HEK293 (cell line): Measurements from ENCODE around the gene MAVS.

Experiments used
- KLF9 ChIP-seq: fragments of 450-650 bp; formaldehyde crosslinking; IDR thresholded peaks from 2 replicates; pipeline ENCODE4 v1.5.1; 2016; ENCODE audit warnings: missing biosample characterization, missing genetic modification characterization, low read depth
- MEIS1 ChIP-seq: sonication (generic); formaldehyde crosslinking; IDR thresholded peaks from 2 replicates; pipeline ENCODE4 v1.8.1; 2022; ENCODE audit warnings: missing genetic modification reagents, mild to moderate bottlenecking, borderline replicate concordance
- PBX3 ChIP-seq: sonication (generic); formaldehyde crosslinking; IDR thresholded peaks from 2 replicates; pipeline ENCODE4 v1.8.1; 2022; ENCODE audit warnings: mild to moderate bottlenecking, moderate library complexity, missing genetic modification reagents
- ZBTB44 ChIP-seq: fragments of 450-650 bp; IDR thresholded peaks from 2 replicates; pipeline ENCODE4 v1.5.1; 2018; ENCODE audit warnings: missing biosample characterization, mild to moderate bottlenecking, missing genetic modification characterization
- ZBTB7A ChIP-seq: fragments of 450-650 bp; formaldehyde crosslinking; IDR thresholded peaks from 2 replicates; pipeline ENCODE4 v1.5.1; 2016; ENCODE audit warnings: low read depth, missing biosample characterization, missing genetic modification characterization
- ZNF112 ChIP-seq: fragments of 450-650 bp; formaldehyde crosslinking; IDR thresholded peaks from 2 replicates; pipeline ENCODE4 v1.5.0; 2017; ENCODE audit warnings: missing biosample characterization, missing genetic modification characterization
- ZNF121 ChIP-seq: fragments of 450-650 bp; formaldehyde crosslinking; IDR thresholded peaks from 2 replicates; pipeline ENCODE4 v1.5.1; 2016; ENCODE audit warnings: missing biosample characterization, missing genetic modification characterization
- ZNF132 ChIP-seq: fragments of 450-650 bp; formaldehyde crosslinking; IDR thresholded peaks from 2 replicates; pipeline ENCODE4 v1.5.1; 2017; ENCODE audit warnings: missing biosample characterization, missing genetic modification characterization, borderline replicate concordance
- ZNF138 ChIP-seq: fragments of 450-650 bp; formaldehyde crosslinking; IDR thresholded peaks from 2 replicates; pipeline ENCODE4 v1.5.1; 2016; ENCODE audit warnings: missing biosample characterization, missing genetic modification characterization, borderline replicate concordance
- ZNF148 ChIP-seq: fragments of 450-650 bp; formaldehyde crosslinking; IDR thresholded peaks from 2 replicates; pipeline ENCODE4 v1.5.0; 2017; ENCODE audit warnings: missing biosample characterization, missing genetic modification characterization, borderline replicate concordance
- ZNF19 ChIP-seq: fragments of 450-650 bp; formaldehyde crosslinking; IDR thresholded peaks from 2 replicates; pipeline ENCODE4; 2016; ENCODE audit warnings: missing biosample characterization, missing genetic modification characterization, low read depth
- ZNF2 ChIP-seq: fragments of 450-650 bp; formaldehyde crosslinking; IDR thresholded peaks from 2 replicates; pipeline ENCODE4 v1.5.1; 2016; ENCODE audit warnings: missing biosample characterization, missing genetic modification characterization
- ZNF23 ChIP-seq: fragments of 450-650 bp; formaldehyde crosslinking; IDR thresholded peaks from 2 replicates; pipeline ENCODE4 v1.5.1; 2016; ENCODE audit warnings: missing biosample characterization, missing genetic modification characterization, borderline replicate concordance
- ZNF362 ChIP-seq: fragments of 450-650 bp; formaldehyde crosslinking; IDR thresholded peaks from 2 replicates; pipeline ENCODE4 v1.5.1; 2016; ENCODE audit warnings: missing biosample characterization, missing genetic modification characterization
- ZNF514 ChIP-seq: fragments of 450-650 bp; formaldehyde crosslinking; IDR thresholded peaks from 2 replicates; pipeline ENCODE4 v1.5.1; 2016; ENCODE audit warnings: missing biosample characterization, missing genetic modification characterization
- ZNF518A ChIP-seq: fragments of 450-650 bp; formaldehyde crosslinking; conservative IDR thresholded peaks from 2 replicates; pipeline ENCODE4 v1.5.1; 2016; ENCODE audit warnings: low read depth, missing biosample characterization, missing genetic modification characterization
- ZNF580 ChIP-seq: fragments of 450-650 bp; formaldehyde crosslinking; IDR thresholded peaks from 2 replicates; pipeline ENCODE4 v1.5.1; 2016; ENCODE audit warnings: missing biosample characterization, missing genetic modification characterization
- ZNF660 ChIP-seq: fragments of 450-650 bp; IDR thresholded peaks from 2 replicates; pipeline ENCODE4 v1.5.1; 2018; ENCODE audit warnings: missing biosample characterization, mild to moderate bottlenecking, missing genetic modification characterization
- ZNF692 ChIP-seq: fragments of 450-650 bp; formaldehyde crosslinking; IDR thresholded peaks from 2 replicates; pipeline ENCODE4 v1.5.1; 2016; ENCODE audit warnings: missing biosample characterization, missing genetic modification characterization
- ZNF704 ChIP-seq: fragments of 450-650 bp; formaldehyde crosslinking; IDR thresholded peaks from 2 replicates; pipeline ENCODE4 v1.5.1; 2016; ENCODE audit warnings: missing biosample characterization, missing genetic modification characterization
- ZSCAN23 ChIP-seq: fragments of 450-650 bp; formaldehyde crosslinking; IDR thresholded peaks from 2 replicates; pipeline ENCODE4 v1.5.1; 2016; ENCODE audit warnings: missing biosample characterization, missing genetic modification characterization

Gene MAVS

GRCh38 chr20:3820048-3820900 lies 26.4 kb upstream of the MAVS start, which contains the start of gene AP5S1 (continued):
- no peak for TF ChIP-seq ZNF518A
- peak; percentile 75; the same call in 1 of the 2 replicates for TF ChIP-seq ZBTB7A (tag by site-specific recombination)
- TF ChIP-seq KLF9 (tag by site-specific recombination), result peak; percentile 76
- TF ChIP-seq PBX3 (CRISPR knock-in tag), result peak; percentile 71; the same call in 1 of the 2 replicates
- TF ChIP-seq ZNF23, result no peak
- no peak for TF ChIP-seq ZSCAN23 (tag by site-specific recombination)
- no peak for TF ChIP-seq ZNF132 (tag by site-specific recombination)
- TF ChIP-seq ZNF580 (tag by site-specific recombination), result peak; percentile 66
- no peak for TF ChIP-seq ZNF112
- no peak for TF ChIP-seq ZNF704 (tag by site-specific recombination)
- peak; percentile 78; the same call in 1 of the 2 replicates for TF ChIP-seq ZNF692 (tag by site-specific recombination)
- no peak for TF ChIP-seq ZNF138 (tag by site-specific recombination)
- no peak for TF ChIP-seq MEIS1 (CRISPR knock-in tag)
- no peak; the same call in 1 of the 2 replicates for TF ChIP-seq ZBTB44 (tag by site-specific recombination)
- TF ChIP-seq ZNF362 (tag by site-specific recombination), result 0 out of 2 replicates have a peak, but pooled peaks have one; percentile 11
- no peak for TF ChIP-seq ZNF514 (tag by site-specific recombination)
- peak; percentile 79; the same call in 1 of the 2 replicates for TF ChIP-seq ZNF660 (tag by site-specific recombination)
- peak; percentile 90 for TF ChIP-seq ZNF2 (tag by site-specific recombination)
- no peak for TF ChIP-seq ZNF148 (tag by site-specific recombination)
- TF ChIP-seq ZNF121, result no peak
- TF ChIP-seq ZNF19, result no peak
